Thymus (tissue), 11 donors: ENCODE measurements around the gene MUSK. TPM values are rescaled to one million over a fixed set of nuclear protein-coding genes. Genes with fewer than 3 reads are reported as not detected.

Experiments used
- DNase-seq, 9 donors: peaks; one replicate each; pipeline ENCODE4 v3.0.0-alpha.2; 2013; ENCODE audit warnings: low spot score in 9 of 9, low read depth in 6 of 9, missing footprints in 1 of 9
- H3K27ac ChIP-seq, 2 donors: one replicate each; pipeline ENCODE4 v1.5.1; 2013; ENCODE audit warnings: control low read depth in 1 of 2, low read depth in 1 of 2, low read length in 1 of 2, mild to moderate bottlenecking in 1 of 2, moderate library complexity in 1 of 2
- H3K27me3 ChIP-seq, 2 donors: one replicate each; pipeline ENCODE4 v1.5.1; 2013; ENCODE audit warnings: low read length in 1 of 2; ENCODE audit not compliant: control insufficient read depth in 2 of 2, insufficient read depth in 1 of 2
- H3K36me3 ChIP-seq, 2 donors: one replicate each; pipeline ENCODE4 v1.5.1; 2013; ENCODE audit warnings: low read length in 1 of 2, mild to moderate bottlenecking in 1 of 2, moderate library complexity in 1 of 2; ENCODE audit not compliant: control insufficient read depth in 2 of 2, insufficient read depth in 2 of 2
- H3K4me1 ChIP-seq, 2 donors: one replicate each; pipeline ENCODE4 v1.5.1; 2013; ENCODE audit warnings: low read length in 2 of 2; ENCODE audit not compliant: control insufficient read depth in 2 of 2, insufficient read depth in 2 of 2
- H3K4me3 ChIP-seq, 2 donors: one replicate each; pipeline ENCODE4 v1.5.1; 2013; ENCODE audit warnings: low read length in 2 of 2, control low read depth in 1 of 2, mild to moderate bottlenecking in 1 of 2
- H3K9me3 ChIP-seq, 2 donors: one replicate each; pipeline ENCODE4 v1.5.1; 2013; ENCODE audit warnings: low read length in 1 of 2, mild to moderate bottlenecking in 1 of 2; ENCODE audit not compliant: control insufficient read depth in 2 of 2, insufficient read depth in 1 of 2
- WGBS: extraction: QIAGEN DNeasy Blood & Tissue Kit; methylation state at CpG from one replicate; pipeline ENCODE4 v1.1.7; 2013; 5-methylcytosine and 5-hydroxymethylcytosine counted together
- polyA plus RNA-seq: library from polyadenylated mRNA; stranded (reverse); fragments of 200-250 nt; gene quantifications from one replicate; pipeline ENCODE4 v1.2.3, GENCODE V29; 2013
- total RNA-seq: library from RNA; stranded (reverse); fragments of 120-200 nt; gene quantifications from one replicate; pipeline ENCODE4 v1.2.4, GENCODE V29; 2013
- donor health status: healthy.

Gene MUSK
- total and polyA plus RNA-seq, 2 donors: 0.02 to 0.09 TPM

DNA sequence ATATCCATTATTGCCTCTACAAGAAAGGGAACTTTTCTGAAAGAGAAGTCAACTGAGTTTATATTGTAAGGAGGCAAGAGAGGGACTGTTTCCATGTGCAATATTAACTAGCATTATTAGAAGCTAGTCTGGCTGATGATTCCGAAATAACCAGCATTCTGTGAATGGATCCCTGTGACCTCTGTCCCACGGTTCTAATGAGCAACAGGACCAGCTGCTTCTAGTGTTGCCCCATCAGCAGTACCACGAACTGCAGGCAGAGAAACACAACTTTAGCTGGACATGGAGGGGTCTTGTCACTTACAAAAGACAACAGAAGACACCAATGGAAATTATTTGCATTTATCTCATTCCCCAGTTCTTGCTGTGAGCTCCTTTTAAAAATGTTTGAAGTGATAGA, 95.4 kb downstream of the MUSK start:
- Histone ChIP-seq H3K4me3 (no peak overlapping the region), H3K4me1 (no peaks in the 10 kb centered on the region), H3K36me3 (no peaks in the 10 kb centered on the region), H3K27me3 (no peaks in the 10 kb centered on the region), H3K9me3 (no peaks in the 10 kb centered on the region), H3K27ac (no peak overlapping the region)
- DNase-seq: no peak
- 88% methylated on average over 3 of the region's 3 CpGs for WGBS

DNA sequence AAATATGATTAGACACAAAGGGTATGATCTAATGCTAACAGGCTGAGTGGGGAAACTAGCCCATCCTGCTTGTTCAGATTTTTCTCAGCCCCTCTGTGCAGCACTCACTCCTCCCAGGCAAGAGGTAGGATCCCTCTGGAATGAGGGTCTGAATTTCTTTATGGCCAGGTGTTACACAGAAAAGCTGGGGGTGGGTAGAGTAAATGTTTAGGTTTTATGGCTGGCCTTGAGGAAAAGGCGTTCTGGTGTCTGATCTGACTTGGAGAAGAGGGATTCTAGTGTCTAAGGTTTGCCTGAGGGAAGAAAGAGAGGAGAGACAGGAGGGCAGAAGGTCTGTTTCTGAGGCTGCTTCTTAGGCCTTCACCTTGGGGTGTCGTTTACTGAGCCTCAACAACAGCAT, 97.3 kb downstream of the MUSK start:
- no peak for DNase-seq
- 96% methylated on average over 2 of the region's 2 CpGs for WGBS
- Histone ChIP-seq H3K9me3 (no peaks in the 10 kb centered on the region), H3K27me3 (no peaks in the 10 kb centered on the region), H3K27ac (no peak overlapping the region), H3K4me1 (no peaks in the 10 kb centered on the region), H3K36me3 (no peaks in the 10 kb centered on the region), H3K4me3 (no peak overlapping the region)

DNA sequence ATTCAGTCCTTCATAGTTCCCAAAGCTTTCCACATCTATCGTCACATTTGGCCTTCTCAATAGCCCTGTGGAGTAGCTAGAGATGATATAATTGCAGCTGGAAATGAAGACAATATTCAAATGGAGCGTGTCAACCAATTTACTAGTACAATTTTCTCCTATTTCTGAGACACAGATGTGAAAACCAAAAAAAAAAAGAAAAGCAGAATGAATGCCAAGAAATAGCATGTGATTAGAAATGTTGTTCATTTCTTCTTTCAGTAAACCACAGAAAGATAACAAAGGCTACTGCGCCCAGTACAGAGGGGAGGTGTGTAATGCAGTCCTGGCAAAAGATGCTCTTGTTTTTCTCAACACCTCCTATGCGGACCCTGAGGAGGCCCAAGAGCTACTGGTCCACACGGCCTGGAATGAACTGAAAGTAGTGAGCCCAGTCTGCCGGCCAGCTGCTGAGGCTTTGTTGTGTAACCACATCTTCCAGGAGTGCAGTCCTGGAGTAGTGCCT, 99.0 kb downstream of the MUSK start:
- no peaks in the 10 kb centered on the region for H3K9me3 ChIP-seq
- H3K4me1 ChIP-seq: no peaks in the 10 kb centered on the region
- 93% methylated on average over 6 of the region's 6 CpGs for WGBS
- H3K27me3 ChIP-seq: no peaks in the 10 kb centered on the region
- H3K27ac ChIP-seq: no peak overlapping the region
- H3K4me3 ChIP-seq: no peak overlapping the region
- H3K36me3 ChIP-seq: no peaks in the 10 kb centered on the region
- no peak for DNase-seq

DNA sequence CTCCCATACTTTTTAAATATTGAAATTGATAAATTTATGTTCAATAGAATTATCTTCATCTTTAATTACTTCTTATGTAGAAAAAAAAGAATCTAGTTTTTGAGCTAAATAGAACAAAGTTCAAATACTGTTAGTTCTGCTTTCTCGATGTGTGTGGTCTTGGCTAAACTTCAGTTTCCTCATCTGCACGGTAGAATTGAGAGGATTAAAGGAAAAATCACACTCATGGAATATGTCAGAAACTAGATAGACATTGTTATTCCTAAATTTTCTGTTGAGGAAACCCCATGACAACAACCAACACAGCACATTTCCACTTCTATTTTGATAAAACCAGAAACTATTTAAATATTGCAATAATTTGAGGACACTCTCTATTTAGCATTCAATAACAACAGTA, 100.3 kb downstream of the MUSK start:
- DNase-seq: no peak
- Histone ChIP-seq H3K27ac (no peak overlapping the region), H3K27me3 (no peaks in the 10 kb centered on the region), H3K4me1 (no peaks in the 10 kb centered on the region), H3K36me3 (no peaks in the 10 kb centered on the region), H3K4me3 (no peak overlapping the region), H3K9me3 (no peaks in the 10 kb centered on the region)
- WGBS: 44% methylated on average over 2 of the region's 2 CpGs

DNA sequence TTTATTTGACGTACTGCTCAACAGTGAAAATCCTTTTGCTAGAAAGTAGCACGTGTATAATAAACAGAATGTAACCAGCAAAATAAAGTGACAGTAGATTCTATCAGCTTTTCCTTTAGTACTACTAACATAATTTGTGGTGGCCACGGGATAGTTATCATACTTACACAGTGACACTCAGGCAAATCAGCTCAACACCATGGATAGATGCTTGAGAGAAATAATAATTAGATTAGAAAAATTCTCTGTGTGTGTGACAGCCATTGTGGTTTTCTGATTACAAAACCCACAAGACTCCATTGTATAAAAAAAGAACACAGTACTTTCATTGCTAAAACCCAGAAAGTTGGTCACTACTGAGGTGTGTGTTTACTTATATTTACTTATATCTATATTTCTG, 101.1 kb downstream of the MUSK start:
- Histone ChIP-seq H3K36me3 (no peaks in the 10 kb centered on the region), H3K27ac (no peak overlapping the region), H3K27me3 (no peaks in the 10 kb centered on the region), H3K4me1 (no peaks in the 10 kb centered on the region), H3K4me3 (no peak overlapping the region), H3K9me3 (no peaks in the 10 kb centered on the region)
- DNase-seq: no peak
- whole genome bisulfite sequencing: 88% methylated on average over 3 of the region's 3 CpGs

DNA sequence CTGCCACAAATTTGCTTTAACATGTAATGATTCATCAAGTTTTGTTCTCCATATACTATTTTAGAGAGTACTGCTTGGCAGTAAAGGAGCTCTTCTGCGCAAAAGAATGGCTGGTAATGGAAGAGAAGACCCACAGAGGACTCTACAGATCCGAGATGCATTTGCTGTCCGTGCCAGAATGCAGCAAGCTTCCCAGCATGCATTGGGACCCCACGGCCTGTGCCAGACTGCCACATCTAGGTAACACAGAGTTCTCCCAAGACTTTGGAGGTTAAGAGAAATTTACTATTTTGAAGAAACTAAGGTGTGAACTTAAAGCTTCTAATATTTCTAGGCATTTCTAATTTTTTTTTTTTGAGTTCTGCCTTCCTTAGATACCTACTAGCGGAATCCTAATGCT, 107.1 kb downstream of the MUSK start:
- H3K27me3 ChIP-seq: no peaks in the 10 kb centered on the region
- H3K27ac ChIP-seq: no peak overlapping the region
- H3K36me3 ChIP-seq: no peaks in the 10 kb centered on the region
- 97% methylated on average over 5 of the region's 5 CpGs for WGBS
- H3K4me3 ChIP-seq: no peak overlapping the region
- H3K9me3 ChIP-seq: no peaks in the 10 kb centered on the region
- no peaks in the 10 kb centered on the region for H3K4me1 ChIP-seq
- DNase-seq: no peak

DNA sequence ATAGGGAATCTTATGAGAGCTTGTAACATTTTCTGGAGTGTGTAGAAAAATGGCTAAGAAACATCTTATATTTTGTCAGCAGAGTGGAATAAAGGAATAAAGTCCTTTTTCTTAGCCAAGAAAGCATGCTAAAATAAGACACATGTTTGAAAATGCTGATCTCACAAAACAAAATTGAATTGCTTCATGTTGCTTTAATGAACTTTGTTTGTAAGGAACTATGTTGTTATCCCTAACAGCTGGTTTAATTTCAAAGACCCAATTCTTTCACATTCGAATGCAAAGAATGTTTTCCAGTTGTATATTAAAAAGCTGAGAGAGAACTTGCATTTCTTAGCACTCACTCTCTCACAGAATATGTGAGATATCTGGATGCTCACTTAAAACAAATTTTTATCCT, 107.6 kb downstream of the MUSK start:
- no peaks in the 10 kb centered on the region for H3K36me3 ChIP-seq
- H3K27ac ChIP-seq: no peak overlapping the region
- 89% methylated on average over 1 of the region's 1 CpG for WGBS
- H3K4me3 ChIP-seq: no peak overlapping the region
- H3K9me3 ChIP-seq: no peaks in the 10 kb centered on the region
- no peaks in the 10 kb centered on the region for H3K4me1 ChIP-seq
- no peaks in the 10 kb centered on the region for H3K27me3 ChIP-seq
- no peak for DNase-seq

DNA sequence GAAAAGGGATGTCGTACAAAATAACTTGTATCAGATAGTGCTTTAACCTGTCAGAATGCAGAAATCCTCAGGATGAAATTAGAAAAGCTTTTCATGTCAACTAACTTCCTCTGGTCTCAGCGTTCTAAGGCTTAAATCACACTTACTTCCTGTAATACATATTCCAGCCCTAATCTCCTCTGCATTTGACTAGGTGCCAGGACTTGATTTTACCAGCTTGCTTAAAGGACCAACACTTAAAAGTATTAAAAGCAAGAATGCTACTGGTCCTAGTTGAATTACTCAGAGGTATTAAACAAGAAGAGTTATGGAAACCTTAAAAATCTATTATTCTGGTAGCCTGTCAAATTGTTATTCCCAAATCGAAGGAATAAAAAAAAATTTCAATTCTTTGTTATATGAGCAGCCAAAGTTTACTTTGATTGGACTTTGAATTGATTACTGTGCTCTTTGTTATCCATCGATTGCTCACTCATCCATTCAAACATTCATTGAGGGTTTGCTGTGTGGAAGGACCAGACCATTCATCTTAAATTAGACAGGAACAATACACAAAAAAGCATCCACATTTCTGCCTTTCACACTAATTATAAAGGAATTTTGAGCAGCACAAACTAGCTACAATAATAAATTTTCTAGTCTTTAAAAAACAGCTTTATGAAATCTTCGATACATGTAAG, 108.7 kb downstream of the MUSK start:
- DNase-seq: no peak
- Histone ChIP-seq H3K4me3 (no peak overlapping the region), H3K27ac (no peak overlapping the region), H3K36me3 (no peaks in the 10 kb centered on the region), H3K9me3 (no peaks in the 10 kb centered on the region), H3K27me3 (no peaks in the 10 kb centered on the region), H3K4me1 (no peaks in the 10 kb centered on the region)
- WGBS: 58% methylated on average over 5 of the region's 5 CpGs

DNA sequence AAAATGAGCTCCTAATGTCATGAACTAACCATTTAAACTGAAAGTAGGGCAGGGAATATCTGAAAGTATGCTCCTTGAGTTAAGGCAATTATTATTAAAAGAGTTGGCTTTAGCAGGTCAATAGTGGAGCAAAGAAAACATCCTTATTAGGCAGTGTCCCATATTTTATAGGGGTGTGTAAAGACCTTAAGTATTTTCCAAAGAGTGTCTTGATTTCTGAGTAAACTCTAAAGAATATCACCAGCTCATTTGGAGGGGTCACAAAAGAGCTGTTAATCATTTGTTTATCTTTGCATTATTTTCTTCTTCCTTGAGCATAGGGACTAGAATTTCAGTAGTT, 109.3 kb downstream of the MUSK start:
- no peak overlapping the region for H3K27ac ChIP-seq
- H3K9me3 ChIP-seq: no peaks in the 10 kb centered on the region
- no peaks in the 10 kb centered on the region for H3K4me1 ChIP-seq
- DNase-seq: no peak
- H3K36me3 ChIP-seq: no peaks in the 10 kb centered on the region
- no peak overlapping the region for H3K4me3 ChIP-seq
- no peaks in the 10 kb centered on the region for H3K27me3 ChIP-seq

DNA sequence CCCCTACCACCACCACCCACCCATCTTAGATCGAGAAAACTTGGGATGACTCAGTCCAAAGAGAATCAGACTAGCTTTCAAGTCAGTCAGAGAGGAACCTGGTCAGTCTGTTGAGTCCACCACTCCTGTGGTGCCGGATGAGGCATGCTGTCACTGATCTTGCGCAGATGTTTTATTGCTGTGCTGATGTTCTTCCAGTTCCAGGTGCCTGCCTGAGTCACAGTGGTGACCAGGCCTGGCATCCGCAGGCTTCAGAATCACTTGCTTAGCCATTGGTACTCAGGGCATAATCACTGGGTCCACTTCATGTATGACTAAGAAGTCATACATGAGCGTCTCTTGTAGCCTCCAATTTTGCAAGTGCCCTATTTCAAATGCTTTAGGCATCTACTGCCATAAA, 114.1 kb downstream of the MUSK start:
- 95% methylated on average over 5 of the region's 5 CpGs for WGBS
- H3K4me3 ChIP-seq: no peak overlapping the region
- no peaks in the 10 kb centered on the region for H3K36me3 ChIP-seq

More for the DNA sequence above, 114.1 kb downstream of the MUSK start:
- no peak overlapping the region for H3K27ac ChIP-seq
- H3K27me3 ChIP-seq: no peaks in the 10 kb centered on the region
- no peak for DNase-seq
- H3K4me1 ChIP-seq: no peaks in the 10 kb centered on the region
- H3K9me3 ChIP-seq: no peaks in the 10 kb centered on the region
